SU-DHL-6 (cell line): ENCODE results near the gene TMEM94.

Experiments used
- H2AFZ ChIP-seq: fragments of 200-600 bp; sonication (generic); 2 replicates; pipeline ENCODE4 v1.6.1; 2014; ENCODE audit warnings: low read depth, mild to moderate bottlenecking, moderate library complexity, mixed read lengths, antibody characterized with exemption, low read length; ENCODE audit not compliant: severe bottlenecking
- H3F3A ChIP-seq: fragments of 200-600 bp; shearing (Covaris generic); 2 replicates; pipeline ENCODE4 v1.6.0; 2016; ENCODE audit warnings: antibody characterized with exemption, mild to moderate bottlenecking; ENCODE audit not compliant: insufficient read depth
- H3K27ac ChIP-seq: fragments of 200-600 bp; sonication (generic); 2 replicates; pipeline ENCODE4 v1.5.1; 2016; ENCODE audit warnings: low read depth, mild to moderate bottlenecking, low read length, moderate library complexity, mixed read lengths
- H3K27me3 ChIP-seq: fragments of 200-600 bp; sonication (generic), shearing (Covaris generic); 2 replicates; pipeline ENCODE4 v1.6.0; 2014; ENCODE audit warnings: mild to moderate bottlenecking, low read length
- H3K36me3 ChIP-seq: fragments of 200-600 bp; sonication (generic); 2 replicates; pipeline ENCODE4 v1.6.1; 2014; ENCODE audit warnings: mild to moderate bottlenecking, low read length, mixed read lengths
- H3K4me2 ChIP-seq: fragments of 300-600, 200-600 bp; shearing (Covaris generic), sonication (generic); 2 replicates; pipeline ENCODE4 v1.6.0; 2014; ENCODE audit warnings: low read length, low read depth, mild to moderate bottlenecking; ENCODE audit not compliant: poor library complexity, severe bottlenecking
- H3K4me3 ChIP-seq: fragments of 200-600 bp; sonication (generic); 2 replicates; pipeline ENCODE4 v1.5.1; 2014; ENCODE audit warnings: antibody characterized with exemption, low read length, mild to moderate bottlenecking, mixed read lengths; ENCODE audit not compliant: insufficient read depth, poor library complexity, severe bottlenecking
- H3K79me2 ChIP-seq: fragments of 200-600 bp; sonication (generic); 2 replicates; pipeline ENCODE4 v1.6.1; 2014; ENCODE audit warnings: mild to moderate bottlenecking, low read length, moderate library complexity; ENCODE audit not compliant: insufficient read depth
- H3K9ac ChIP-seq: fragments of 200-600 bp; sonication (generic); 2 replicates; pipeline ENCODE4 v1.7.0; 2014; ENCODE audit warnings: mild to moderate bottlenecking, low read length
- H3K9me2 ChIP-seq: fragments of 200-600 bp; sonication (generic); replicated peaks from 2 replicates; pipeline ENCODE4 v1.6.1; 2014; ENCODE audit warnings: low read length; ENCODE audit not compliant: insufficient read depth
- H3K9me3 ChIP-seq: fragments of 200-600 bp; sonication (generic); 2 replicates; pipeline ENCODE4 v1.6.1; 2014; ENCODE audit warnings: low read length, mixed read lengths; ENCODE audit not compliant: insufficient read depth
- H4K20me1 ChIP-seq: fragments of 200-600 bp; sonication (generic); 2 replicates; pipeline ENCODE4 v1.6.1; 2014; ENCODE audit warnings: low read depth, mild to moderate bottlenecking, antibody characterized with exemption, low read length, moderate library complexity, mixed read lengths
- CTCF ChIP-seq: fragments of 200-600 bp; sonication (generic); IDR thresholded peaks from one replicate; pipeline ENCODE4 v1.5.1; 2017; ENCODE audit warnings: antibody characterized with exemption, mild to moderate bottlenecking, low read length, moderate library complexity; ENCODE audit not compliant: insufficient read depth, poor library complexity, severe bottlenecking
- EZH2phosphoT487 ChIP-seq: fragments of 200-600 bp; sonication (generic), shearing (Covaris generic); conservative IDR thresholded peaks from 2 replicates; pipeline ENCODE4 v1.6.1; 2018; ENCODE audit warnings: mild to moderate bottlenecking, antibody characterized with exemption, low read length, moderate library complexity, mixed read lengths

Gene TMEM94

GRCh38 chr17:75502072-75502720 is 45.8 kb downstream of the TMEM94 start:
- no peak overlapping the region for H3K4me3 ChIP-seq
- H3K9ac ChIP-seq, result no peak overlapping the region
- H3K79me2 ChIP-seq, result no peaks in the 10 kb centered on the region
- no peaks in the 10 kb centered on the region for H3K27me3 ChIP-seq
- no peak overlapping the region for H2AFZ ChIP-seq
- H3K4me2 ChIP-seq, result no peak overlapping the region
- no peaks in the 10 kb centered on the region for H3K36me3 ChIP-seq
- no peaks in the 10 kb centered on the region for H3K9me2 ChIP-seq
- no peaks in the 10 kb centered on the region for H3F3A ChIP-seq
- H3K27ac ChIP-seq, result no peak overlapping the region
- H4K20me1 ChIP-seq, result no peaks in the 10 kb centered on the region
- H3K9me3 ChIP-seq, result no peaks in the 10 kb centered on the region
- TF ChIP-seq EZH2phosphoT487, result no peak
- no peak for TF ChIP-seq CTCF

- H3K4me2 ChIP-seq, result no peak overlapping the region
- H3F3A ChIP-seq, result no peaks in the 10 kb centered on the region
- TF ChIP-seq CTCF, result no peak
- no peak for TF ChIP-seq EZH2phosphoT487
- H4K20me1 ChIP-seq, result no peaks in the 10 kb centered on the region
- H2AFZ ChIP-seq, result no peak overlapping the region
- H3K27ac ChIP-seq, result no peak overlapping the region
- H3K9ac ChIP-seq, result no peak overlapping the region
- no peaks in the 10 kb centered on the region for H3K9me2 ChIP-seq
- no peaks in the 10 kb centered on the region for H3K27me3 ChIP-seq
- no peaks in the 10 kb centered on the region for H3K79me2 ChIP-seq
- H3K9me3 ChIP-seq, result no peaks in the 10 kb centered on the region
- no peak overlapping the region for H3K4me3 ChIP-seq
- no peaks in the 10 kb centered on the region for H3K36me3 ChIP-seq
Measured at GRCh38 chr17:75502721-75503329, 46.4 kb downstream of the TMEM94 start.

GRCh38 chr17:75503337-75503950 is 47.0 kb downstream of the TMEM94 start:
- no peaks in the 10 kb centered on the region for H3F3A ChIP-seq
- no peak overlapping the region for H3K4me2 ChIP-seq
- no peak overlapping the region for H3K27ac ChIP-seq
- H3K9ac ChIP-seq, result no peak overlapping the region
- no peak overlapping the region for H3K4me3 ChIP-seq
- no peaks in the 10 kb centered on the region for H3K36me3 ChIP-seq
- no peak overlapping the region for H2AFZ ChIP-seq
- H3K9me3 ChIP-seq, result no peaks in the 10 kb centered on the region
- no peaks in the 10 kb centered on the region for H3K79me2 ChIP-seq
- TF ChIP-seq EZH2phosphoT487 (no peak), CTCF (no peak)
- H4K20me1 ChIP-seq, result no peaks in the 10 kb centered on the region
- H3K27me3 ChIP-seq, result no peaks in the 10 kb centered on the region
- H3K9me2 ChIP-seq, result no peaks in the 10 kb centered on the region
